NCI-H1417 treated with DMSO at 0.1 percent for 48 hours (cell line): ENCODE data around the gene OSMR.
A peak's percentile ranks its signal among the peaks of the same experiment; 100 is the strongest.

Source experiments
- DNase-seq: peaks from one replicate; lab custom pipeline; 2025; lab: John Stamatoyannopoulos, UW

Gene OSMR

GRCh38 chr5:38845526-38846378 lies at the start of gene OSMR:
OSMR (plus strand) TSS chr5:38846012; CDS start chr5:38869045, 23,033 bp downstream.
- no peak for DNase-seq

DNA sequence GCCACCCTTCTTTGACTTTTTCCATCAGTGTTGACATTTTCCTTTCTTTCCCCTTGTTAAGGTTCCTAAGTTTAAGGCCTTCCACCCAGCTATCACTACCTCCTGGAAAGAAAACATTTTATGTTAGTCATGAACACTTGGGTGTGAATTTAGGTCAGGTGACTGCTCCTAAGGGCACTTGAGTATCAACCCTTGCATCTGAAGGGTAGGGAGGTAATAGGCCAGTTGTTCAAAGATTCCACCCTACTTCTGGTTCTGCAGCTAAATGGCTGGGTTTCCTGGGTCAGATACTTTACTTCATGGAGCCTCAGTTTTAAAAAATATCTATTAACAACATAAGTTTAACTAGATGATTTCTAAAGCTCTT lies 49.1 kb upstream of the OSMR start:
- no peak for DNase-seq

GRCh38 chr5:38797838-38798237 lies 48.0 kb upstream of the OSMR start:
- DNase-seq = no peak

GRCh38 chr5:38799556-38800377 lies 46.0 kb upstream of the OSMR start:
- DNase-seq = no peak

DNA sequence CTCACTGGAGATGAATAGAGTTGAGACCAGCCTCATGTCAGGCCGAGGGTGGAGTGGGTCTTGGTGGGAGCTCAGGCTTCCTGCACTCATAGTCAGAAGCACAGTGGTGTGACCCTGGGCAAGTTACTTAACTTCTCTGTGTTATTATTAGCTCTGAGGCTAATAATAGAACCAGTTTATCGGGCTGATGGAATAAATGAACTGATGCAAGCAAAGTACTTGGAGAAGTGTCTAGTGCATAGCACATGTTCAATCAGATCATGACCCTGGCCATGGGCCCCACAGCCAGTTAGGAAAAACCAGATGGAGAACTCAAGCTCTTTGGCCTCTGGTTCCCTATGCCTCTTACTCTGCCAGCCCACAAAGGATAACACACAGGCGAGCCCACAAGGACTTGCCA lies 45.3 kb upstream of the OSMR start:
- no peak for DNase-seq

GRCh38 chr5:38802125-38802524 lies 43.7 kb upstream of the OSMR start:
- DNase-seq = no peak

- no peak for DNase-seq
These were observed 42.6 kb upstream of the OSMR start for GRCh38 chr5:38803246-38803645.

DNA sequence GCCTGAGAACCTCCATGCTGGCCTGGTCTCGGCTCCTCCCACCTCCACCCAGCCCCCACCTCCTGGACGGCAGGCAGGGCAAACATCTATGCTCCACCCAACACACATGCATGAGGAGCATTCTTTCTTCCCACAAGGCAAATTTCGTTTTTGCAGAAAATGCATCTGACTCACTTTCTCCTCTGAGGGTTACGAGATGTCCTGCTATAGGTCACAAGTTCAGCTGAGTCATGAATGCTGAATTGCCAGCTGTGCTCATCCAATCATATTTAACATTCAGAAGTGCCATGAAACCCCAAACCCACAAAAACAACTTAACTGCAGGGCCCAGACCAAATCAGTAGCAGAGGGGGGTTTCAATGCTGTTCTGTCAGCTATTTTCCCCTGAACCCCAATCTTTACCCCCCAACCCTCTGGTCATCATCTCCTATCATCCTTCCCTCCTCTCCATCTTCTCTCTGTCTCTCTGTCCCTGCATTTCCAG lies 39.0 kb upstream of the OSMR start:
- no peak for DNase-seq

- no peak for DNase-seq
These were observed 38.0 kb upstream of the OSMR start for GRCh38 chr5:38807570-38808483.

- DNase-seq = no peak
These were observed 37.0 kb upstream of the OSMR start for GRCh38 chr5:38808666-38809343.

GRCh38 chr5:38809388-38810359 lies 36.1 kb upstream of the OSMR start:
- peak; percentile 42 for DNase-seq

- no peak for DNase-seq
These were observed 30.9 kb upstream of the OSMR start for GRCh38 chr5:38814879-38815278.

DNA sequence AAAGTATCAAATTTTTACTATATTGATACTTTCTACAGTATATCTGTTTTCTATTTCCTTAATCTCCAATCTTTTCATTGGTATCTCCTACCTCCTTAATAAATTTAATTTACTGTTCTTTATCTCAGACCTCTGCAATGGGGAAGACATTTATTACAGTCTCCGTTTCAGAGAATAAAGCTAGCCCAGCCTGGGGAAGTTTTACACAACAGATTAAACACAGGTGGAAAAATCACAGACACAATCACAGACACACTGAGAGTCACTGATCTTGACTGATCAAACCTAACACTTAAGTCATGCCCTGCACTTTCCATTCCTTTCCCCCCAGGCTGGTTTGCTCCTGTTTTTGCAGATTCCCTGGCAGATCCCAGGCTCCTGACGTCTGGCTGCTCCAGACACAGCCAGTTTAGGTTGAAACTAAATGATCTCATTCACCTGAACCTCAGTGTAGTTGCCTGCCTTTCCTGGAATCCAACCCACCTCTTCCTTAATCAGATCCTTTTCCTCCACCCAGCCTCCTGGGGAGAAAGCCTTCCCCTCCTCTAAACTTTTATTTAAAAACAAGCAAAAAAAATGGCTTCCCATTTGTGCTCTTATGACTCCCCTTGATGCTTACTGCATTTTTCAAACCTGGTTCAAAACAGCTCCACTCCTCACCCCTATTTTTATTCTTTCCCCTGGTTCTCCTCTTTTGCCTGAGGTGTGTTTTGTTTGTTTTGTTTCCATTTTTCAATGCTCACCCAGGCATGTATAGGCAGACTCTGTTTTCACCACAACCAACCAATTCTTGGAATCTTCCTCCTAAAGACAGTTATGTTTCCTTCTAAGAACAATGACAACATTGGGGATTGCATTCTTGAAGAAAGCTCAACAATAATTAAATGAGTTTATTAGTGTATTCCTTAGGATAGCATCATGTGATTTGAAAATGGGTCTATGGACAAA lies 29.5 kb upstream of the OSMR start:
- DNase-seq = no peak

DNA sequence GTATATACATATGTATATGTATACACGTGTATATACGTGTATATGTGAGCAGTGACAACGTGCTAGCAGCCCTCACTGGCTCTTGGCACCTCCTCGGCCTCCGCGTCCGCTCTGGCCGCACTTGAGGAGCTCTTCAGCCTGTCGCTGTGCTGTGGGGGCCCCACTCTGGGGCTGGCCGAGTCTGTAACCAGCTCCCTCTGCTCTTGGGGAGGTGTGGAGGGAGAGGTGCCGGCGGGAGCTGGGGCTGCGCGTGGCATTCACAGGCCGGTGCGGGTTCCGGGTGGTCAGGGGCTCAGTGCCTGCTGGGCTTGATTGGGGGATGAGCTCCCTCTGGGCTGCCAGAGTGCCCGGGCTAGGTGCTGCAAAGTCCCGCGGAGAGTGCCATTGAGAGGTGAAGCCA lies 24.1 kb upstream of the OSMR start:
- no peak for DNase-seq

GRCh38 chr5:38823503-38823902 lies 22.3 kb upstream of the OSMR start:
- no peak for DNase-seq

DNA sequence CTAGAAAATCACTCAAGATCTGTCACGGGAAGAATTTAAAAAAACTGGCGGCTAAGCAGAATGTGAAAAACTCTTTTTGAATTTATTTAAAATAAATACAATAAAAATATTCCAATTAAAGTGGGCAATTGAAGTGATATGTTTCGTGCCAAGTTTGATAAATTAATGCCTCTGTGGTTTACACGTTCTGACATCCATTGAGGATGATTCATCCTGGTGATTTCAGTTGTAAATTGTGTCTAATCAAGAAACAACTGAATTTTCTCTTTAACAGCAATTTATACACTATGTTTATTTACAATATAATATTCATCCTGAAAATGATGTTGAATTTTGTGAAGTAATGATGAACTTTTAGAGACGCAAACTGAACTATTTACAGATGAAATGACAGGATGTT lies 21.0 kb upstream of the OSMR start:
- no peak for DNase-seq

- DNase-seq = no peak
These were observed 20.3 kb upstream of the OSMR start for GRCh38 chr5:38825494-38825893.

DNA sequence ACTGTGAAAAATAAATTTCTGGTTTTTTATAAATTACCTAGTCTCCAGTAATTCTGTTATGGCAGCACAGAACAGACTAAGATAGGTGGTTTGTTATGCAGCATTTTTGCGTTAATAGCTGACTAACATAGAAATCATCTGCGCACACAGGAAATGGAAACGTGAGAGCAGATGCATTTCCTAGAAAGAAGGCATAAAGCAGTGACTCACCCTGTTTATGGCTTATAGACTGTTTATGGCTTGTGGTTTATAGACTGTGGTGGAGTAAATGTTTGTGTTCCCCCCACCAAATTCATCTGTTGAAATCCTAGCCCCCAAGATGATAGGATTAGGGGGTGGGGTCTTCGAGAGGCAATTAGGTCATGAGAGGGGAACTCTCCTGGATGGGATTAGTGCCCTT lies 18.3 kb upstream of the OSMR start:
- DNase-seq = no peak

DNA sequence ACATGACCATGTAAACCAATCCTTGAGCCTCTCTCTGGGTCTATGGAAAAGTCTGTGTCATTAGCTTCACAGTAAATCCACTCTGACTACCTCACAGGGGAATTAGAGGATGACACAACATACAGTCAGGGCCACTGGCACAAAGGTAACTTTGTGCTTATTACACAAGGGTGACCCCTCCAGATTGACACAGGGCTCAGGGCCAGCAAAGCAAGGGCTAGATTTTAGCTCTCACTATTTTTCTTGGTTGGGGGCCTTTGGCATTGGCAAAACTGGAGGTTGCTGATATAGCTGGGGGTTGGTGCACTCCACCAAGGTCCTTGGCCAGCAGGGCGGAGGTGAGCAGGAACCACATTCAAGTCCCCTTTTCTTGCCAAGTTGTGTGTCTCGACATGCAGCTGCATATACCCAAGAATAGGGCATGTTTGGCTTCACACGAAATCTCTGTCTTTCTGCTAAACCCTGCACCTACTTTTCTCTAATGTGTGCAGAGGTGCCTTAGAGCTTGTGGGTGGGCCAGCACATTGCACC lies 15.2 kb upstream of the OSMR start:
- no peak for DNase-seq
